Measurements from ENCODE around the gene IGSF6.
A peak's percentile ranks its signal among the peaks of the same experiment; 100 is the strongest.

IGSF6 gene

GRCh38 chr16:21599122-21600030 lies 53.0 kb downstream of the IGSF6 start, which contains the start of gene METTL9:
Gene METTL9 (plus strand): TSS chr16:21599577. CDS start chr16:21599734, 157 bp downstream.
- DNase-seq, result peak; percentile 95 to 98 (median 97)

DNA sequence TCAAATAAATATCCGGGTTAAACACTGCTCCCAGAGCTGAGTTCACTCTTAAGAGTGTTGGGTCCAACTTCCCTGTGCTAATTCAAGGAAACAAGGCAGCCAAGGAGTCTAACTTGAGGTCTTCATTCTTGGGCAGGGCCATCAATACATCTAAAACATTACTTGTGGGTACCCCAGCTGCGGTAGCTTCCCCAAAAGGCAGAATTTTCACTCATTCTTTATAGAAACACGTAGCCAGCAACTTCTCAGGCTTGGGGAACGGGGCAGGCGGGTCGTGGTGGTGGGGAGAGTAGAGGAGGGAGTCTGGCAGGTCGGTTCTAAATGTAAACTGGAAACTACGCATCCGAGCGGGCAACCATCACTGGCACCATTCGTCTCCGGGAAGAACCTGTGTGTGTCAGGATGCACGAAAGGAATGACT lies 53.7 kb downstream of the IGSF6 start:
- peak; percentile 28 to 58 (median 46) for DNase-seq

DNA sequence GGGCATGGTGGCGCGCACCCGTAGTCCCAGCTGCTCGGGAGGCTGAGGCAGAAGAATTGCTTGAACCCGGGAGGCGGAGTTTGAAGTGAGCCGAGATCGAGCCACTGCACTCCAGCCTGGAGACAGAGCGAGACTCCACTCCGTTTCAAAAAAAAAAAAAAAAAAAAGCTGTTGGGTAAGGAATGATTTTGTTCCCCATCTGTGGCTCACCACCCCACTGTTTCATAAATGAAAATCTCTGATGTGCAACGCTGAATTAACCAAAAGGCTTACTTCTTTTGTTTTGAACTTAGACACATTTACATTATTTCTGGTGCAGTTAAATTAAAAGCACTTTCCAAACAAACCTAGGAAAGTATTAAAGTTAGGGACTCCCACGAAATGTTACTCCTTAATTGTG lies 54.2 kb downstream of the IGSF6 start:
- peak in 3 of 4 experiments; percentile 22 to 54 (median 53) for DNase-seq

DNA sequence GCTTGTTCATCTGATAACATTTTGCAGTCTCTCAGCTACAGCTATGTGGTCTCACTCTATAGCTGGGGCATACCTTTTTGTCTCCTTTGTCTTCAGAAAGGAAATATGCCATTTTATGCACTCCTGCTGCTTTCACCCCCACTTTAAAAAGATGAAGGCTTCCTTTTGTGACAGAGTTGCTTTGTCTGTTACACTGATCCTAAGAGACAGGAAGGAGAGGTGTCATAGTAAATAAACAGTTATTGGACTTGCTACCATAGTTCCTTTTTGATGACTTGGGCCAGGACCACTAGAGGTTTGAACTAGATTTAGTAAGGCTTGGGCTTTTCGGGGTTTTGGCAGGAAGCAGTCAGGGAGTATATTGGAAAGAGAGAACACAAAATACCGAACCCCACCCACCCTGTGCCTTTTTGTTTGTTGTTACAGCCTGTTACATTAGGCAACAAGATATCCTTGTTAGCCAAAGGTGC lies 54.8 kb downstream of the IGSF6 start:
- no peak for DNase-seq

- DNase-seq, result no peak
These were observed 58.7 kb downstream of the IGSF6 start for GRCh38 chr16:21593530-21594289.

GRCh38 chr16:21592191-21592590 lies 60.2 kb downstream of the IGSF6 start:
- DNase-seq, result no peak

GRCh38 chr16:21590796-21591195 lies 61.6 kb downstream of the IGSF6 start:
- peak in 3 of 4 experiments; percentile 14 to 54 (median 54) for DNase-seq

DNA sequence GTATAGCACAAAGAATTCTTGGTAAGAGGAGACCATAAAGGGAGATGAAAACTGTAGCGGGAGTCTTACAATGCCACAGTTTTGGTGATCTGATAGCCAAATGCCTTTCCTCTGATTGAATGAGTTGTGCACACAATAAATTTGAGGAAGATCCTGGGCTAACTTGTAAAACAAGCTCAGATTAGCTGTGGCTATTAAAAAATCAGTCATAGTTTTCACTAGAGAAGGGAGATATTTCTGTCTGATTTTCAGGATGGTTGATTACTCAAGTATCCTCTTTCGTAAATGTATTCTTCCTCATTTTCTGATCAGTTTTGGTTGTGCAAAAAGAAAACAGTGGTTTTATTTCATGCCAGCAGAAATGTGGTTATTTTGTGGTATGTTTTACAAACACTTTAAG lies 62.1 kb downstream of the IGSF6 start:
- peak; percentile 21 to 90 (median 62) for DNase-seq

- DNase-seq, result peak in 1 of 4 experiments; percentile 17
These were observed 62.9 kb downstream of the IGSF6 start for GRCh38 chr16:21589551-21589950.
